ENCODE data around the gene EML6.

GRCh38 chr2:54776494-54776893 lies 53.0 kb downstream of the EML6 start:
- no peak for TF ChIP-seq POLR2AphosphoS5 (IDR thresholded peaks at IDR 0.05)
- TF ChIP-seq, protein P1, sequence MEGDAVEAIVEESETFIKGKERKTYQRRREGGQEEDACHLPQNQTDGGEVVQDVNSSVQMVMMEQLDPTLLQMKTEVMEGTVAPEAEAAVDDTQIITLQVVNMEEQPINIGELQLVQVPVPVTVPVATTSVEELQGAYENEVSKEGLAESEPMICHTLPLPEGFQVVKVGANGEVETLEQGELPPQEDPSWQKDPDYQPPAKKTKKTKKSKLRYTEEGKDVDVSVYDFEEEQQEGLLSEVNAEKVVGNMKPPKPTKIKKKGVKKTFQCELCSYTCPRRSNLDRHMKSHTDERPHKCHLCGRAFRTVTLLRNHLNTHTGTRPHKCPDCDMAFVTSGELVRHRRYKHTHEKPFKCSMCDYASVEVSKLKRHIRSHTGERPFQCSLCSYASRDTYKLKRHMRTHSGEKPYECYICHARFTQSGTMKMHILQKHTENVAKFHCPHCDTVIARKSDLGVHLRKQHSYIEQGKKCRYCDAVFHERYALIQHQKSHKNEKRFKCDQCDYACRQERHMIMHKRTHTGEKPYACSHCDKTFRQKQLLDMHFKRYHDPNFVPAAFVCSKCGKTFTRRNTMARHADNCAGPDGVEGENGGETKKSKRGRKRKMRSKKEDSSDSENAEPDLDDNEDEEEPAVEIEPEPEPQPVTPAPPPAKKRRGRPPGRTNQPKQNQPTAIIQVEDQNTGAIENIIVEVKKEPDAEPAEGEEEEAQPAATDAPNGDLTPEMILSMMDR (IDR thresholded peaks at IDR 0.05) = no peak
